Fibroblast of lung (primary cell): Measurements from ENCODE around the gene AMOTL2.

Experiments
- CTCF ChIP-seq, 2 donors: IDR thresholded peaks in 1 of 2; conservative IDR thresholded peaks in 1 of 2; 1 replicate in 1 of 2; 2 replicates in 1 of 2; pipeline ENCODE4 v1.5.1; 2011 to 2012; ENCODE audit warnings: low read length in 2 of 2, control low read depth in 1 of 2, inconsistent platforms in 1 of 2, low read depth in 1 of 2, mild to moderate bottlenecking in 1 of 2
- EZH2 ChIP-seq: IDR thresholded peaks from 2 replicates; pipeline ENCODE4 v1.5.1; 2012; ENCODE audit warnings: low read length, control low read depth, mild to moderate bottlenecking; ENCODE audit errors: missing control alignments

DNA sequence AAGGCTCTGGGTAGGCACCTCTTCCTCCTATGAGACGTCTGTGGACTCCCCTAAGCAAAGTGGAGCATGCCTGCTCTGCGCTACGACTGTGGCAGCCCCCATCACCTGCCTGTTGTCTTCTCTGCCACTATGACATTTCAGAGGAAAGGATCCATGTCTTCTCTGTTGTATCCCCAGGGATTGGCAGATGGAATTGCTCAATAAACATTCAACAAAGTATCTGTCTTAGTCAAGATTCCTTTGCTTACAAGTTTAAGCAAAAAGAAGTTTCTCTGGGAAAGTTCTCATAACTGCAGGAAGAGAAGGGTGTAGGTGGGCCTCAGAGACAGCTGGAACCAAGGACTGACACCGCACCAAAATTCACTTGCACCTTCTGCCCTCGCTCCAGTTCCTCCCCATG lies 34.3 kb downstream of the AMOTL2 start:
- TF ChIP-seq EZH2 (no peak), CTCF (conservative IDR thresholded peaks at IDR 0.05 in 1 of 2, IDR thresholded peaks at IDR 0.05 in 1 of 2; ENCODE audit: low read depth in 1 of 2, low read length in 2 of 2) (no peak)
